ENCODE results near the gene MKNK1.

MKNK1 gene

DNA sequence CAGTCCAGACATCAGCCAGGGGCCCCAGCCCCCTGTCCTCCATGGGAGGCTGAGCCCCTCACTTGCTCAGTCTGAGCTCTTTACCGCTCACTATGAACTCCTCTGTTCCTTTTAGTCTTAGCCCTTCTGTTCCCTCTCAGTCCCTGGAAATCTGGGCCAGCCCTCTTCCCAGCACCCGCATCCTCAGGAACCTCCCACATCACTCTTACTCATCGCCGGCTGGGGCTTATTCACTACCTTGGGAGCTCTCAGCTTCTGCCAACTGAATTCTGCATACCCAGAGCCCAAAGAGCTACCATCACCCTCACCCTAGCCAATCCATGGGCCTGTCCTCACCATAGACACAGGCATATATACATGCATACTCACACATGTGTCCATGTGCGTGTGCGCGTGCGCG is 64.1 kb downstream of the MKNK1 start:
- TF ChIP-seq, protein P1, sequence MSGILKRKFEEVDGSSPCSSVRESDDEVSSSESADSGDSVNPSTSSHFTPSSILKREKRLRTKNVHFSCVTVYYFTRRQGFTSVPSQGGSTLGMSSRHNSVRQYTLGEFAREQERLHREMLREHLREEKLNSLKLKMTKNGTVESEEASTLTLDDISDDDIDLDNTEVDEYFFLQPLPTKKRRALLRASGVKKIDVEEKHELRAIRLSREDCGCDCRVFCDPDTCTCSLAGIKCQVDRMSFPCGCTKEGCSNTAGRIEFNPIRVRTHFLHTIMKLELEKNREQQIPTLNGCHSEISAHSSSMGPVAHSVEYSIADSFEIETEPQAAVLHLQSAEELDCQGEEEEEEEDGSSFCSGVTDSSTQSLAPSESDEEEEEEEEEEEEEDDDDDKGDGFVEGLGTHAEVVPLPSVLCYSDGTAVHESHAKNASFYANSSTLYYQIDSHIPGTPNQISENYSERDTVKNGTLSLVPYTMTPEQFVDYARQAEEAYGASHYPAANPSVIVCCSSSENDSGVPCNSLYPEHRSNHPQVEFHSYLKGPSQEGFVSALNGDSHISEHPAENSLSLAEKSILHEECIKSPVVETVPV (CRISPR knock-in tag; IDR thresholded peaks at IDR 0.05), result no peak
- TF ChIP-seq, protein P2, sequence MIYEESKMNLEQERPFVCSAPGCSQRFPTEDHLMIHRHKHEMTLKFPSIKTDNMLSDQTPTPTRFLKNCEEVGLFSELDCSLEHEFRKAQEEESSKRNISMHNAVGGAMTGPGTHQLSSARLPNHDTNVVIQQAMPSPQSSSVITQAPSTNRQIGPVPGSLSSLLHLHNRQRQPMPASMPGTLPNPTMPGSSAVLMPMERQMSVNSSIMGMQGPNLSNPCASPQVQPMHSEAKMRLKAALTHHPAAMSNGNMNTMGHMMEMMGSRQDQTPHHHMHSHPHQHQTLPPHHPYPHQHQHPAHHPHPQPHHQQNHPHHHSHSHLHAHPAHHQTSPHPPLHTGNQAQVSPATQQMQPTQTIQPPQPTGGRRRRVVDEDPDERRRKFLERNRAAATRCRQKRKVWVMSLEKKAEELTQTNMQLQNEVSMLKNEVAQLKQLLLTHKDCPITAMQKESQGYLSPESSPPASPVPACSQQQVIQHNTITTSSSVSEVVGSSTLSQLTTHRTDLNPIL (CRISPR knock-in tag; IDR thresholded peaks at IDR 0.05; ENCODE audit: low read depth), result no peak
- TF ChIP-seq ESRRG (CRISPR knock-in tag; IDR thresholded peaks at IDR 0.05) (no peak), TOX (CRISPR knock-in tag; IDR thresholded peaks at IDR 0.05; ENCODE audit: borderline replicate concordance) (no peak), GLIS3 (CRISPR knock-in tag; IDR thresholded peaks at IDR 0.05) (no peak), SNAI2 (CRISPR knock-in tag; IDR thresholded peaks at IDR 0.05) (no peak), ZNF8 (CRISPR knock-in tag; IDR thresholded peaks at IDR 0.05) (no peak), ZNF565 (CRISPR knock-in tag; conservative IDR thresholded peaks at IDR 0.05; ENCODE audit: low read depth) (no peak), ZC3H10 (CRISPR knock-in tag; IDR thresholded peaks at IDR 0.05) (no peak), TCF4 (CRISPR knock-in tag; IDR thresholded peaks at IDR 0.05; ENCODE audit: borderline replicate concordance) (no peak), PPARA (CRISPR knock-in tag; IDR thresholded peaks at IDR 0.05; ENCODE audit: borderline replicate concordance) (no peak), CSDC2 (CRISPR knock-in tag; IDR thresholded peaks at IDR 0.05) (no peak), ZFP3 (CRISPR knock-in tag; IDR thresholded peaks at IDR 0.05) (no peak)
- TF ChIP-seq, protein P3, sequence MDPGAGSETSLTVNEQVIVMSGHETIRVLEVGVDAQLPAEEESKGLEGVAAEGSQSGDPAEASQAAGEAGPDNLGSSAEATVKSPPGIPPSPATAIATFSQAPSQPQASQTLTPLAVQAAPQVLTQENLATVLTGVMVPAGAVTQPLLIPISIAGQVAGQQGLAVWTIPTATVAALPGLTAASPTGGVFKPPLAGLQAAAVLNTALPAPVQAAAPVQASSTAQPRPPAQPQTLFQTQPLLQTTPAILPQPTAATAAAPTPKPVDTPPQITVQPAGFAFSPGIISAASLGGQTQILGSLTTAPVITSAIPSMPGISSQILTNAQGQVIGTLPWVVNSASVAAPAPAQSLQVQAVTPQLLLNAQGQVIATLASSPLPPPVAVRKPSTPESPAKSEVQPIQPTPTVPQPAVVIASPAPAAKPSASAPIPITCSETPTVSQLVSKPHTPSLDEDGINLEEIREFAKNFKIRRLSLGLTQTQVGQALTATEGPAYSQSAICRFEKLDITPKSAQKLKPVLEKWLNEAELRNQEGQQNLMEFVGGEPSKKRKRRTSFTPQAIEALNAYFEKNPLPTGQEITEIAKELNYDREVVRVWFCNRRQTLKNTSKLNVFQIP (CRISPR knock-in tag; IDR thresholded peaks at IDR 0.05; ENCODE audit: borderline replicate concordance, low read depth), result no peak
- TF ChIP-seq, protein P4, sequence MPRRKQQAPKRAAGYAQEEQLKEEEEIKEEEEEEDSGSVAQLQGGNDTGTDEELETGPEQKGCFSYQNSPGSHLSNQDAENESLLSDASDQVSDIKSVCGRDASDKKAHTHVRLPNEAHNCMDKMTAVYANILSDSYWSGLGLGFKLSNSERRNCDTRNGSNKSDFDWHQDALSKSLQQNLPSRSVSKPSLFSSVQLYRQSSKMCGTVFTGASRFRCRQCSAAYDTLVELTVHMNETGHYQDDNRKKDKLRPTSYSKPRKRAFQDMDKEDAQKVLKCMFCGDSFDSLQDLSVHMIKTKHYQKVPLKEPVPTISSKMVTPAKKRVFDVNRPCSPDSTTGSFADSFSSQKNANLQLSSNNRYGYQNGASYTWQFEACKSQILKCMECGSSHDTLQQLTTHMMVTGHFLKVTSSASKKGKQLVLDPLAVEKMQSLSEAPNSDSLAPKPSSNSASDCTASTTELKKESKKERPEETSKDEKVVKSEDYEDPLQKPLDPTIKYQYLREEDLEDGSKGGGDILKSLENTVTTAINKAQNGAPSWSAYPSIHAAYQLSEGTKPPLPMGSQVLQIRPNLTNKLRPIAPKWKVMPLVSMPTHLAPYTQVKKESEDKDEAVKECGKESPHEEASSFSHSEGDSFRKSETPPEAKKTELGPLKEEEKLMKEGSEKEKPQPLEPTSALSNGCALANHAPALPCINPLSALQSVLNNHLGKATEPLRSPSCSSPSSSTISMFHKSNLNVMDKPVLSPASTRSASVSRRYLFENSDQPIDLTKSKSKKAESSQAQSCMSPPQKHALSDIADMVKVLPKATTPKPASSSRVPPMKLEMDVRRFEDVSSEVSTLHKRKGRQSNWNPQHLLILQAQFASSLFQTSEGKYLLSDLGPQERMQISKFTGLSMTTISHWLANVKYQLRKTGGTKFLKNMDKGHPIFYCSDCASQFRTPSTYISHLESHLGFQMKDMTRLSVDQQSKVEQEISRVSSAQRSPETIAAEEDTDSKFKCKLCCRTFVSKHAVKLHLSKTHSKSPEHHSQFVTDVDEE (CRISPR knock-in tag; IDR thresholded peaks at IDR 0.05), result no peak
- peak; percentile 84 for ATAC-seq

DNA sequence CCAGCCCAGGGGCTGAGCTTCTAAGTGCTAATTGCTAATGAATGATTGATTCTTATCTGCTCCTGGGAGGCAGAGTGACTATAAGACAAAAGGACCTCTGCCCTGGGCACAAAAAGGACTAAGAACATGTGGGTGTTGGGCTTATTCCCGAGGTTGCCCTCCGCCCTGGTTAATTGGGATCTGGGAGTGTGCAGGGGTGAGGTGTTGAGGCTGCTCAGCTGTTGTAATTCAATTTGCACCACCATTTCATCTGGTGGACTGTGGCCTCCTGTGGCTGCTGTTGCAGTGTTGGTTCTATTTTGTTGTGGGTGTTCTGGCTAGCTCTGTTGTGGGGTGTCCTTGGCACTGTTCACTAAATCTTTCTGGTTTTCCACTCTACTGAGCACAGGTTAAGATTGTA is 65.9 kb downstream of the MKNK1 start:
- no peak for ATAC-seq
- TF ChIP-seq, protein P4 (CRISPR knock-in tag; IDR thresholded peaks at IDR 0.05), result no peak
- TF ChIP-seq ISL1 (CRISPR knock-in tag; IDR thresholded peaks at IDR 0.05), result no peak
- TF ChIP-seq PPARA (CRISPR knock-in tag; IDR thresholded peaks at IDR 0.05; ENCODE audit: borderline replicate concordance), result no peak
- TF ChIP-seq CSDC2 (CRISPR knock-in tag; IDR thresholded peaks at IDR 0.05), result no peak
- no peak for TF ChIP-seq ZNF8 (CRISPR knock-in tag; IDR thresholded peaks at IDR 0.05)
- TF ChIP-seq ZFP3 (CRISPR knock-in tag; IDR thresholded peaks at IDR 0.05), result no peak
- TF ChIP-seq BACH2 (CRISPR knock-in tag; IDR thresholded peaks at IDR 0.05; ENCODE audit: borderline replicate concordance), result no peak
- no peak for TF ChIP-seq GLIS3 (CRISPR knock-in tag; IDR thresholded peaks at IDR 0.05)
- no peak for TF ChIP-seq ESRRG (CRISPR knock-in tag; IDR thresholded peaks at IDR 0.05)
- no peak for TF ChIP-seq OSR1 (CRISPR knock-in tag; IDR thresholded peaks at IDR 0.05)
- no peak for TF ChIP-seq ZFP30 (CRISPR knock-in tag; IDR thresholded peaks at IDR 0.05)
- no peak for TF ChIP-seq RARB (CRISPR knock-in tag; IDR thresholded peaks at IDR 0.05)
- TF ChIP-seq SNAI2 (CRISPR knock-in tag; IDR thresholded peaks at IDR 0.05), result no peak
- TF ChIP-seq, protein P1 (CRISPR knock-in tag; IDR thresholded peaks at IDR 0.05), result no peak
- TF ChIP-seq, protein P3 (CRISPR knock-in tag; IDR thresholded peaks at IDR 0.05; ENCODE audit: borderline replicate concordance, low read depth), result no peak
- TF ChIP-seq, protein P5, sequence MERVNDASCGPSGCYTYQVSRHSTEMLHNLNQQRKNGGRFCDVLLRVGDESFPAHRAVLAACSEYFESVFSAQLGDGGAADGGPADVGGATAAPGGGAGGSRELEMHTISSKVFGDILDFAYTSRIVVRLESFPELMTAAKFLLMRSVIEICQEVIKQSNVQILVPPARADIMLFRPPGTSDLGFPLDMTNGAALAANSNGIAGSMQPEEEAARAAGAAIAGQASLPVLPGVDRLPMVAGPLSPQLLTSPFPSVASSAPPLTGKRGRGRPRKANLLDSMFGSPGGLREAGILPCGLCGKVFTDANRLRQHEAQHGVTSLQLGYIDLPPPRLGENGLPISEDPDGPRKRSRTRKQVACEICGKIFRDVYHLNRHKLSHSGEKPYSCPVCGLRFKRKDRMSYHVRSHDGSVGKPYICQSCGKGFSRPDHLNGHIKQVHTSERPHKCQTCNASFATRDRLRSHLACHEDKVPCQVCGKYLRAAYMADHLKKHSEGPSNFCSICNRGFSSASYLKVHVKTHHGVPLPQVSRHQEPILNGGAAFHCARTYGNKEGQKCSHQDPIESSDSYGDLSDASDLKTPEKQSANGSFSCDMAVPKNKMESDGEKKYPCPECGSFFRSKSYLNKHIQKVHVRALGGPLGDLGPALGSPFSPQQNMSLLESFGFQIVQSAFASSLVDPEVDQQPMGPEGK (CRISPR knock-in tag; IDR thresholded peaks at IDR 0.05; ENCODE audit: borderline replicate concordance), result no peak
